Hematopoietic multipotent progenitor cell treated with erythropoietin and hydrocortisone succinate and interleukin-3 and kit ligand, for 15 days (in vitro differentiated cells): Measurements from ENCODE around the gene ELOVL2.

Experiments used
- DNase-seq: peaks from one replicate; pipeline ENCODE4 v3.0.0-alpha.2; 2015; ENCODE audit warnings: low spot score

The ELOVL2 gene

GRCh38 chr6:10979603-10980002, 64.5 kb downstream of the ELOVL2 start:
- no peak for DNase-seq

- no peak for DNase-seq
Observed at GRCh38 chr6:10977231-10977968, 66.7 kb downstream of the ELOVL2 start.

DNA sequence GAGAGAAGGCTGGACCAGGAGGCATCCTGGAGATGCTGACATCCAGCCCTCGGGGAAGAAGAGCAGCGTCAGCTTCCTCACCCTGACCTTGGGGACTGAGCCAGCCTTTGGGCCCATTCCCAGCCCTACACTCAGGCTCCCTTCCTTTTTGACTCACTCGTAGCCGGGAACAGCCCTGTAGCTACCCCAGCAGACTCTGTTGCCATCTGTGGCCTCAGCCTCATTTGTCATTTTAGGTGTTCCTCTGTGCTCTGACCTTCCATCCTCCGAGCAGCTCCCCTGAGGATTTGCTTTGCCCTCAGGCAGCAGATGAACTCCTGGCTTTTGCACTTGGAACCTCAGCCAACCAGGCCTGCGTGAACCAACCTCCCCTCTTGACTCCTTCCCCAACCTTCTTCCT, 67.5 kb downstream of the ELOVL2 start:
- DNase-seq: no peak

DNA sequence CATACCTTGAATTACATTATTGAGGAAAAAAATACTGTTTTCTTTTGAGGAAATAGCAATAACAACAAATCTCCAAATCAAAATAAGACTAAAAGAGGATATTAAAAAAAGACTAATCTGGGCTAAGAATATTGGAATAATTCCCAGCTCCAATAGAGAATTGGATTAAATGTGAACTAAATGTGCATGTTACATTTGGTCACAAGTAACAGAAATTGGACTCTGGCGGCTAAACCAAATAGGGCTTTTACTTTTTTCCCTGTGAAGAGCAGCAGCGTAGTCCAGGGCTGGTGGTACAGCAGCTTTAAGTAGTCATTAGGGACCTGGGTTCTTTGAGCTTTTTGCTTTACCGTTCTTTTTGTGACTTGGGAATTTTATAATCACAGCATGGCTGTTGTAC, 71.9 kb downstream of the ELOVL2 start:
- no peak for DNase-seq

DNA sequence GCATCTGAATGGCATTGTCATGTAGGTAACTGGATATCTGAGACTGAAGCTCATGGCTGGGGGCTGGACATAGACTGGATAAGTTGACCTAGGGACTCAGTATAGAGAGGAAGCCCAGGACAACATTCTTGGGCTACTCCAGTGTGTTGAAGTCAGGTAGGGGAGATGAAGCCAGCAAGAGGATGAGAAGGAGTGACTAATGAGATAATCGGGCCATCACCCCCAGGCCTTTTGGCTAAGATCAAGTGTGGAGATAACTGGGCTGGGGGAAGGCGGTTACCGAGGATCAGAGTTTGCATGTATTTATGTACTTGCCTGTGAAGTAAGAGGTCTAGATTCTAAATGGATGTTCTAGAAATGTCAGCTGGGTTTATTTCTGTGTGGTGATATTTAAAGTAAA, 73.4 kb downstream of the ELOVL2 start:
- no peak for DNase-seq

- DNase-seq: no peak
Observed at GRCh38 chr6:10968776-10969175, 75.3 kb downstream of the ELOVL2 start.

GRCh38 chr6:10964684-10965083, 79.4 kb downstream of the ELOVL2 start:
- DNase-seq: no peak

DNA sequence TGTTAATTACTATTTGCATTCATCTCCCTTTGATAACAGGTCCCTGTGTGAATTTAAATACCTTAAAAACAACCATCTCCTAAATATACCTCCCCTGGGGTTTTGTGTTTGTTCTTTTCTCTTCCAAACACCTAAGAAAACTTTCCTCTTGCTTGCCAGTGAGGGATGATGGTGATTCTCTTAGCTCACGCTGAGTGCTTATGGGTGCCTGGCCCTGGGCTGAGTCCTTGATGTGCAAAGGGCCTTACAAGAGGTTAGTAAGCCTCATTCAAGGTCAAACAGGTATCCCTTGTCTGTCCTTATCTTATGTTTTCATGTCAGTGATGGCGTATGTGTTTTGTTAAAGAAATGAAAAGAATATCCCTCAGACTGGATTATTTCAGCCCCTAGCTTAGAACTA, 81.0 kb downstream of the ELOVL2 start:
- no peak for DNase-seq

DNA sequence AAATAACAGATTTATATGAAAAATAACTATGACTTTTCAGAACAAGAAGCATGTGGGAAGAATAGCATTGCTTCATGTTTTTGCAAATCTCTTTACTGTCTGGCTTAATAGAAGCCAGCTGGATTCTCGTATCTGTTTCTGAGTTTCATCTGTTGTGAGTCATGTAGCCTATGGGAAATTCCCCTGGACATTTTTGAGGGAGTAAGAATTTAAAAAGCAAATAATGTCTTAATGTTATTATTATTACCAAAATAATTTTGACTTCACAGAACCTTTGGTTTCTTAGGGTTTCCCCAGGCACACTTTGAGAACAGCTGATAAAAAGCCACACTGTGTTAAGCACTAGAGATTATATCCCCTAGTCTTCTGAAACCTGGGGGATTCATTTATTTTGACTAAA, 81.4 kb downstream of the ELOVL2 start:
- DNase-seq: no peak

- no peak for DNase-seq
Observed at GRCh38 chr6:10961837-10962236, 82.3 kb downstream of the ELOVL2 start.

DNA sequence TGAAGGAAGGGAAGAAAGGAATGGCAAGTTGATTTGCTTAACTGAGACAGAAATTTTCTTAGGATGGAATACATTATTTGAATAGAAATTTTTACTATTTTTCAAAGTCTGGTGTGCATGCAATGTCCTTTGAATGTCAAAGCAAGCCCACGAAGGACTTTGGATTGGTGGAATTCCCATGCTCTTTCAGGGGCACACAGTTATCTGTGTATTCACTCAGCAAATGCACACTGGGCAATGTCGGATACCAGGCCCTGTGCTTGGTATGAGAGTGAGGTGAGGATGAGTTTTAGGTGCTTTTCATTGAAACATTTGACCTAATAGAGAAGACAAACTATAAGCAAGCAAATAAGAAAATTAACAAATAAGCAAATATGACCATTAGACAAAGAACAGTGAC, 83.9 kb downstream of the ELOVL2 start:
- no peak for DNase-seq

DNA sequence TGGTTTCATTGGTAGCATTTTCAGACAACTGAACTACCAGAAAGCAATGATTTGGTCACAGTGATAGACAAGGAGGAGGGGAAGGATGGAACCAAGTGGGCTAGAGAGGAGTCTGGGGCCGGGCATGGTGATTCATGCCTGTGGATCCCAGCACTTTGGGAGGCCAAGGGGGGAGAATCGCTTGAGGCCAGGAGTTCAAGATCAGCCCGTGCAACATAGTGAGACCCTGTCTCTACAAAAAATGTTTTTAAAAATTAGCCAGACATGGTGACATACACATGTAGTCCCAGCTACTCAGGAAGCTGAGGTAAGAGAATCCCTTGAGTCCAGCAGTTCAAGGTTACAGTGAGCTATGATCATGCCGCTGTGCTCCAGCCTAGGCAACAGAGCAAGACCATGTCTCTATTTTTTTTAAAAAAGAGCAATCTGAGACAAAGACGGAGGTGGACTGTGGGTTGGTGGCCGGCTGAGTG, 86.7 kb downstream of the ELOVL2 start:
- no peak for DNase-seq

DNA sequence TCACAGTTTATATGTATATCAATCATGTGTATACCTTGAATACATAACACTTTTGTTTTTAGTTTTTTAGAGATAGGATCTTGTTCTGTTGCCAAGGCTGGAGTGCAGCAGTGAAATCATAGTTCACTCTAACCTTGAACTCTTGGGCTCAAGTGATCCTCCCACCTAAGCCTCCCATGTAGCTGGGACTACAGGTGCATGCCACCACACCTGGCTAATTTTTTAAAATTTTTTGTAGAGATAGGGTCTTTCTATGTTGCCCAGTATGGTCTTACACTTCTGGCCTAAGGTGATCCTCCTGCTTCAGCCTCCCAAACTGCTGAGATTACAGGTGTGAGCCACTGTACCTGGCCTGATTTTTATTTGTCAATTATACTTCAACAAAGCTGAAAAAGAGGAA, 87.3 kb downstream of the ELOVL2 start:
- DNase-seq: no peak

- peak; percentile 50 for DNase-seq
Observed at GRCh38 chr6:10954590-10955010, 89.5 kb downstream of the ELOVL2 start.

GRCh38 chr6:10951675-10952282, 92.3 kb downstream of the ELOVL2 start:
- DNase-seq: no peak

GRCh38 chr6:10949579-10950490, 94.3 kb downstream of the ELOVL2 start:
- DNase-seq: no peak

- no peak for DNase-seq
Observed at GRCh38 chr6:10947966-10948365, 96.1 kb downstream of the ELOVL2 start.

- no peak for DNase-seq
Observed at GRCh38 chr6:10945845-10946244, 98.3 kb downstream of the ELOVL2 start.

DNA sequence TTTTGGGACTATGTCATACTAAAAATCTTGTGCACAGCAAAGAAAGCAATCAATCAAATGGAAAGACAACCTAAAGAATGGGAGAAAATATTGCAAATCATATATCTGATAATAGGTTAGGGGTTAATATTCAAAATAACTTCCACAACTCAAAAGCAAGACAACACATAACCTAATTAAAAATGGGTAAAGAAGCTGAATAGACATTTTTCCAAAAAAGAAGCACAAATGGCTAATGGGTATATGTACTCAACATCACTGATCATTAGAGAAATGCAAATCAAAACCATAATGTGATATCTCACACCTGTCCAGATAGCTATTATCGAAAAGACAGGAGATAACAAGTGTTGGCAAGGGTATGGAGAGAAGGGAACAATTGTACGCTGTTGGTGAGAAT, 104.3 kb downstream of the ELOVL2 start:
- no peak for DNase-seq

GRCh38 chr6:10933126-10933525, 111.0 kb downstream of the ELOVL2 start:
- DNase-seq: no peak
